ENCODE data around the gene FER.

- TF ChIP-seq CTCF (IDR thresholded peaks at IDR 0.05; ENCODE audit: poor library complexity, severe bottlenecking), result no peak
- TF ChIP-seq EZH2 (IDR thresholded peaks at IDR 0.05; ENCODE audit: borderline replicate concordance, insufficient read depth, low read length, poor library complexity, severe bottlenecking), result no peak
- TF ChIP-seq POLR2AphosphoS5 (IDR thresholded peaks at IDR 0.05), result no peak
- TF ChIP-seq RAD21 (conservative IDR thresholded peaks at IDR 0.05), result no peak
- TF ChIP-seq, protein P1, sequence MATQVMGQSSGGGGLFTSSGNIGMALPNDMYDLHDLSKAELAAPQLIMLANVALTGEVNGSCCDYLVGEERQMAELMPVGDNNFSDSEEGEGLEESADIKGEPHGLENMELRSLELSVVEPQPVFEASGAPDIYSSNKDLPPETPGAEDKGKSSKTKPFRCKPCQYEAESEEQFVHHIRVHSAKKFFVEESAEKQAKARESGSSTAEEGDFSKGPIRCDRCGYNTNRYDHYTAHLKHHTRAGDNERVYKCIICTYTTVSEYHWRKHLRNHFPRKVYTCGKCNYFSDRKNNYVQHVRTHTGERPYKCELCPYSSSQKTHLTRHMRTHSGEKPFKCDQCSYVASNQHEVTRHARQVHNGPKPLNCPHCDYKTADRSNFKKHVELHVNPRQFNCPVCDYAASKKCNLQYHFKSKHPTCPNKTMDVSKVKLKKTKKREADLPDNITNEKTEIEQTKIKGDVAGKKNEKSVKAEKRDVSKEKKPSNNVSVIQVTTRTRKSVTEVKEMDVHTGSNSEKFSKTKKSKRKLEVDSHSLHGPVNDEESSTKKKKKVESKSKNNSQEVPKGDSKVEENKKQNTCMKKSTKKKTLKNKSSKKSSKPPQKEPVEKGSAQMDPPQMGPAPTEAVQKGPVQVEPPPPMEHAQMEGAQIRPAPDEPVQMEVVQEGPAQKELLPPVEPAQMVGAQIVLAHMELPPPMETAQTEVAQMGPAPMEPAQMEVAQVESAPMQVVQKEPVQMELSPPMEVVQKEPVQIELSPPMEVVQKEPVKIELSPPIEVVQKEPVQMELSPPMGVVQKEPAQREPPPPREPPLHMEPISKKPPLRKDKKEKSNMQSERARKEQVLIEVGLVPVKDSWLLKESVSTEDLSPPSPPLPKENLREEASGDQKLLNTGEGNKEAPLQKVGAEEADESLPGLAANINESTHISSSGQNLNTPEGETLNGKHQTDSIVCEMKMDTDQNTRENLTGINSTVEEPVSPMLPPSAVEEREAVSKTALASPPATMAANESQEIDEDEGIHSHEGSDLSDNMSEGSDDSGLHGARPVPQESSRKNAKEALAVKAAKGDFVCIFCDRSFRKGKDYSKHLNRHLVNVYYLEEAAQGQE (IDR thresholded peaks at IDR 0.05; ENCODE audit: borderline replicate concordance), result no peak
- TF ChIP-seq TAF1 (IDR thresholded peaks at IDR 0.05; ENCODE audit: low read depth), result no peak
- no peak for TF ChIP-seq SMC3 (conservative IDR thresholded peaks at IDR 0.05; ENCODE audit: poor library complexity)
- TF ChIP-seq EP300 (conservative IDR thresholded peaks at IDR 0.05; ENCODE audit: poor library complexity, severe bottlenecking), result no peak
- no peak for TF ChIP-seq MXI1 (conservative IDR thresholded peaks at IDR 0.05; ENCODE audit: poor library complexity, severe bottlenecking)
These were observed 66.0 kb downstream of the FER start for GRCh38 chr5:108813673-108814072.
